OCI-LY1 (cell line): Measurements from ENCODE around the gene RARG.

Source experiments
- EZH2 ChIP-seq: fragments of 200-600 bp; sonication (generic), shearing (Covaris generic); IDR thresholded peaks from 2 replicates; pipeline ENCODE4 v1.8.0; 2017; ENCODE audit warnings: borderline replicate concordance, mixed run types, mild to moderate bottlenecking, antibody characterized with exemption, low read length, moderate library complexity, mixed read lengths
- TF ChIP-seq, protein P1 (sequence below): fragments of 200-600 bp; sonication (generic), shearing (Covaris generic); IDR thresholded peaks from 2 replicates; pipeline ENCODE4 v1.5.1; 2017; ENCODE audit warnings: mild to moderate bottlenecking, antibody characterized with exemption, low read length, moderate library complexity, mixed read lengths

DNA sequence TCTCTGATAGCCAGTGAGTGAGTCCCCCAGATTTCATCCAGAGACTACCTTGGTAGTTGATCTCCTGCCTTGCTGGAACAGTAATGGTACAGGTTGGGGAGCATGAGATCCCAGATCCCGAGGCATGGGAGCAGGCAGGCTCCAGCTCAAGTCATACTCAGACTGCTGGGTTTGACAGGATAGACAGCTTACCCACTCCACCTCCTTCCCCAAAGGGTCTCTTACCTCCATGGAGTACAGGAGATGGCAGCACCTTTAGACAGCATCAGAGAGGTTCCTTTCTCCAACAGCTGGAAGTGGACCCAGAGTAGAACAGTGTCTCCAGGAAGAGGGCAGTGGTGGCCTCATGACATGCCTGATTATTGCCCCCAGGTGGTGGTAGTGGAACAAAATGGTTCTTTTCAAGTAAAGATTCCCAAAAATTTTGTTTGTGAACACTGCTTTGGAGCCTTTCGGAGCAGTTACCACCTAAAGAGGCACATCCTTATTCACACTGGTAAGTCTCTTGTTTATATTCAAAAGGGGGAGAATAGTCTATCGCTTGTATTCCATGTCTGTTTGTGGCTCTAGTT is 46.3 kb downstream of the RARG start:
- TF ChIP-seq, protein P1, sequence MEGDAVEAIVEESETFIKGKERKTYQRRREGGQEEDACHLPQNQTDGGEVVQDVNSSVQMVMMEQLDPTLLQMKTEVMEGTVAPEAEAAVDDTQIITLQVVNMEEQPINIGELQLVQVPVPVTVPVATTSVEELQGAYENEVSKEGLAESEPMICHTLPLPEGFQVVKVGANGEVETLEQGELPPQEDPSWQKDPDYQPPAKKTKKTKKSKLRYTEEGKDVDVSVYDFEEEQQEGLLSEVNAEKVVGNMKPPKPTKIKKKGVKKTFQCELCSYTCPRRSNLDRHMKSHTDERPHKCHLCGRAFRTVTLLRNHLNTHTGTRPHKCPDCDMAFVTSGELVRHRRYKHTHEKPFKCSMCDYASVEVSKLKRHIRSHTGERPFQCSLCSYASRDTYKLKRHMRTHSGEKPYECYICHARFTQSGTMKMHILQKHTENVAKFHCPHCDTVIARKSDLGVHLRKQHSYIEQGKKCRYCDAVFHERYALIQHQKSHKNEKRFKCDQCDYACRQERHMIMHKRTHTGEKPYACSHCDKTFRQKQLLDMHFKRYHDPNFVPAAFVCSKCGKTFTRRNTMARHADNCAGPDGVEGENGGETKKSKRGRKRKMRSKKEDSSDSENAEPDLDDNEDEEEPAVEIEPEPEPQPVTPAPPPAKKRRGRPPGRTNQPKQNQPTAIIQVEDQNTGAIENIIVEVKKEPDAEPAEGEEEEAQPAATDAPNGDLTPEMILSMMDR = no peak
- no peak for TF ChIP-seq EZH2
